GM08714 (cell line): Measurements from ENCODE around the gene FAT4.
A peak's percentile ranks its signal among the peaks of the same experiment; 100 is the strongest.

ENCODE experiments used
- H3K4me3 ChIP-seq: fragments of 200-500 bp; sonication (Bioruptor generic); 2 replicates; pipeline ENCODE4 v1.5.1; 2014; ENCODE audit warnings: mild to moderate bottlenecking, low read length, inconsistent platforms
- ZNF274 ChIP-seq: IDR thresholded peaks from 2 replicates; pipeline ENCODE4 v1.6.1; 2012; ENCODE audit warnings: mild to moderate bottlenecking, low read depth, low read length

FAT4 gene

GRCh38 chr4:125311503-125311902 is 3.3 kb upstream of the FAT4 start:
- no peak for TF ChIP-seq ZNF274
- H3K4me3 ChIP-seq = no peak overlapping the region

- TF ChIP-seq ZNF274 = no peak
- no peak overlapping the region for H3K4me3 ChIP-seq
Observed at GRCh38 chr4:125313497-125313896, 1.3 kb upstream of the FAT4 start.

DNA sequence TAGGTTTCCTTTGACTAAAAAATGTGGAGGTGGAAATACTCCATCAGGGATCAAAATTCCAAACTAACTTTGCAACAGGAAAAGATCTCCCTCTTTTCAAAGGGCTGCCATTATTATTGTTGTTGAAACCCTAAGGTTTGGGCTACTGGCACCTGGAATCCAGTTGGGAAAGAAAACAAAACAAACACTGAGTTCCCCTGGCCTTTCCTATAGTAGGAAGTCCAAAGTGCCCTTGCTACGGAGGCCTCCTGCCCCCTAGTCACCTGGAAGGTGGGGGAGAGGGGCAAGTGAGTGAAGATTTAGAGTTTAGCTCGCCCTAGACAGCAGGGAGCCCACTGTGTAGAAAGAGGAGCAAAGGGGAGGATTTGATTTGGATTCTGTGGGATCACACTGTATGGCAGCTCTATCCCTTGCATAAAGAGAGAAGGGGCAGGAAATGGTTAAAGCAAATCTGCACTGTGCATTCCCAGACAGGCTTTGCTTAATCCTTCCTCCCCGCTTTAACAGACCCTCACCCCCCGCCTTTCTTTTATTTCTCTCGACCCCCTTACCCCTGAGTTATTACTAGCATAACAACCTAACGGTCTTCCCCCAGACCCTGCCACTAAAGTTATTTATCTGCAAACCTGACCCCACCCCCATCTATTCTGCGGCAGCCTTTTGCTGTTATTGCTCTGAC is 627 bp upstream of the FAT4 start:
- H3K4me3 ChIP-seq = peak overlapping the region; percentile 72; the same call in 1 of the 2 replicates
- TF ChIP-seq ZNF274 = no peak

DNA sequence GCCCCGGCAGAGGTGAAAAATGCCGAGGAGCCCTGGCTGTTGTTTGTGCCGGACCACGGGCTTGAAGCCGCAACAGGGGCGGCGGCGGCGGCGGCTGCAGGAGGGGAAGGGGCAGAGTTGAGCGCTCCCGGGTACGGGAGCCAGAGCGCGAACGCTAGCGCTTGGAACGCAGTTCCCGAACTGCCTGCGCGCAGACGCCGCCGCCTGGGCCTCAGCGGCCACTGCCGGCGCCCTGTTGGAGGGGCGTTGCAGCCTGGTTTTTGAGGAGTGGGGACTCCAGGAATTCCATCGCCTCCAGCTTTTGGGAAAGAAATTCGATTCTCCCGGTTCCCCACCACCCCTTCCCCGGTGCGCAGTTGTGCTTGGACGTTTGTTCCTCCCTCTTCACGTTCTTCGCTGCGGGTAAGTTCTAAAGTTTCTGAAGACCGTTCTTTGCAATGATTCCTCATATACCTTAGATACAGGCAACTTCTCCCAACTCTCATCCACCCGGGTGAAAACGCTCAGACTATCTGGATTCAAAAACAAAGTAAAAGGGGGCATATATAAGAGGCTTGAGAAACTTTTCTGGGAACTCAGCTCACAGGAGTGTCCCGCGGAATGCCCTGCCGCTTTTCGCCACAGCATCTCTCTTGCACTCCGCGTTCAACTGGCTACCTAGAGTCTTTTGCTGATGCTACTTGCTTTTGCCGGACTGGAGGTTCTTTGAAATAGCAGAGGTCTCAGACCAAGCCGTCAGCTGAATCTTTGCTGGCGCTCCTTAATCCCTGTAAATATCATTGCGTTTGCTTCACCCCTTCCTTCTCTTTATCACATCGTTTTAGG is 1.0 kb downstream of the FAT4 start:
- H3K4me3 ChIP-seq = peak overlapping the region; percentile 72

GRCh38 chr4:125316401-125316790 is 1.6 kb downstream of the FAT4 start:
- no peak overlapping the region for H3K4me3 ChIP-seq
- TF ChIP-seq ZNF274 = no peak

More for the DNA sequence above, 1.0 kb downstream of the FAT4 start:
- no peak for TF ChIP-seq ZNF274

GRCh38 chr4:125316791-125317524 is 2.2 kb downstream of the FAT4 start:
- no peak overlapping the region for H3K4me3 ChIP-seq
- no peak for TF ChIP-seq ZNF274

DNA sequence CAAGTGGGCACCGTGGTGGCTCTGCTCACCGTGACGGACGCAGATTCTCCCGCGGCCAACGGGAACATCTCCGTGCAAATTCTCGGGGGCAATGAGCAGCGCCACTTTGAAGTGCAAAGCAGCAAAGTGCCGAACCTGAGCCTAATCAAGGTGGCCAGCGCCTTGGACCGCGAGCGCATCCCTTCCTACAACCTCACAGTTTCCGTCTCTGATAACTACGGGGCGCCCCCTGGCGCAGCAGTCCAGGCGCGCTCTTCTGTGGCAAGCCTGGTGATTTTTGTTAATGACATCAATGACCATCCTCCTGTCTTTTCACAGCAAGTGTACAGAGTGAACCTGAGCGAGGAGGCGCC is 2.7 kb downstream of the FAT4 start:
- TF ChIP-seq ZNF274 = no peak
- H3K4me3 ChIP-seq = no peak overlapping the region

DNA sequence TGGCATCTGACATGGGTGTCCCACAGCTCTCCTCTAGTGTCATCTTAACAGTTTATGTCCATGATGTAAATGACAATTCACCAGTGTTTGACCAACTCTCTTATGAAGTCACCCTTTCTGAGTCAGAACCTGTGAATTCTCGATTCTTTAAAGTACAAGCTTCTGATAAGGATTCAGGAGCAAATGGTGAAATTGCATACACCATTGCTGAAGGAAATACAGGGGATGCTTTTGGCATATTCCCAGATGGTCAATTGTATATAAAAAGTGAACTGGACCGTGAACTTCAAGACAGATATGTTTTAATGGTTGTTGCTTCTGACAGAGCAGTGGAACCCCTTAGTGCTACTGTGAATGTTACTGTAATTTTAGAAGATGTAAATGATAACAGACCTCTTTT is 4.6 kb downstream of the FAT4 start:
- TF ChIP-seq ZNF274 = no peak
- no peak overlapping the region for H3K4me3 ChIP-seq

DNA sequence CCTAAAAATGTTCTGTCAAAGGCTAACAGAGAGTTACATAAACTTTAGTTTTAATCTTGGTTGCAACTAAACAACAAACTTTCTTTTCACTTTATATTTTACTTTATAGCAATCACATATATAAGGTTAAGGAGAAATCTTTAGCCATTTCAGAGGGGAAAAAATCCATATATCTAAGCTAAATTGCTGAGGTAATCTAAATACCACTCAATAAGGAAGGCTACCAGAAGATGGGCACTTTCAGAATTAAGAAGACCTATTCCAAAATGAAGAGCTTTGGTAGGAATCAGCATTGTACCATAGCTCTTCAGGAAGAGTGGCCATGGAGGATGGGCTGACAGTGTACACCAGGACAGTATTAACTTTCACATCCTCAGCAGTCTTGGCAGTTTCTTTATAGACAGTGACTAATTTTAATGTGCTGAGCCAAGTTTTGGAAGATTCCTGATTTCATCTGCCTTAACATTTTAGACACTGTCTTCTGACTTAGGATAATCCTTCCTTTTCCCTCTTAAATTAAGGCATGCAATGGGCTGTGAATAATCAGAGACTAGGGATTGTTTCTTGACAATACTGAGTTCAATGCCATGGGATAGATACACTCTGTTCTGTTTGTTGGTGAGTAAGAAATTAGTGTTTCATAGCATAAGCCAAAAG is 7.1 kb downstream of the FAT4 start:
- no peak for TF ChIP-seq ZNF274
- H3K4me3 ChIP-seq = no peak overlapping the region

GRCh38 chr4:125322366-125322730 is 7.6 kb downstream of the FAT4 start:
- no peak for TF ChIP-seq ZNF274
- no peak overlapping the region for H3K4me3 ChIP-seq

GRCh38 chr4:125323654-125324053 is 8.9 kb downstream of the FAT4 start:
- no peak for TF ChIP-seq ZNF274
- no peak overlapping the region for H3K4me3 ChIP-seq

GRCh38 chr4:125325733-125326132 is 11.0 kb downstream of the FAT4 start:
- TF ChIP-seq ZNF274 = no peak
- H3K4me3 ChIP-seq = no peak overlapping the region

DNA sequence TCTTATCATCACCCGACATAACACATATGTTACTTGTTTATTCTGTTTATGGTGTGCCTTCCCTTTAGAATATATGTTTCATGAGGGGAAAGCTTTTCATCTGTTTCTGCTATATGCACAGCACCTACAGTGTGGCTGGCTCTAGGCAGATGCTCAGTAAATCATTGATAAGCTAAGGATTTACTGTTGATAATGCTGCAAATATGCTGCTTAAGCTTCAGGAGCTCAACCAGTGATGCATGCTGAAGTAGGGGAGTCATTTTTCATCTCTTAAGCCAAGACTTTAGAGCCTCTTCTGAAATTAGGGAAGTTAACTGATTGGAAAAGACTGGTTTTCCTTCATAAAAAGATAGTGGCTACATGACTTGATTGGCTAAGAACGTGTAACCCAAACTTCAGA is 16.4 kb downstream of the FAT4 start:
- no peak for TF ChIP-seq ZNF274
- H3K4me3 ChIP-seq = no peak overlapping the region

- H3K4me3 ChIP-seq = no peak overlapping the region
- no peak for TF ChIP-seq ZNF274
Observed at GRCh38 chr4:125334926-125335325, 20.2 kb downstream of the FAT4 start.
